Epidermal melanocyte (primary cell): Measurements from ENCODE around the gene MLANA.

ENCODE experiments used
- DNase-seq: peaks from one replicate; pipeline ENCODE4 v3.0.0; 2011; ENCODE audit warnings: low spot score; ENCODE audit not compliant: insufficient read length

The MLANA gene

GRCh38 chr9:5890641-5891040, at the start of gene MLANA:
Gene MLANA (plus strand): TSS chr9:5890889. CDS start chr9:5892475, 1,586 bp downstream.
- DNase-seq: peak; percentile 70

- DNase-seq: no peak
Observed at GRCh38 chr9:5841771-5842573, 48.7 kb upstream of the MLANA start.

- DNase-seq: no peak
Observed at GRCh38 chr9:5842929-5843793, 47.5 kb upstream of the MLANA start.

- DNase-seq: no peak
Observed at GRCh38 chr9:5843794-5844471, 46.8 kb upstream of the MLANA start.

- DNase-seq: no peak
Observed at GRCh38 chr9:5845157-5845531, 45.5 kb upstream of the MLANA start.

- no peak for DNase-seq
Observed at GRCh38 chr9:5846096-5846495, 44.6 kb upstream of the MLANA start.

- DNase-seq: no peak
Observed at GRCh38 chr9:5846501-5846921, 44.2 kb upstream of the MLANA start.

- DNase-seq: no peak
Observed at GRCh38 chr9:5848372-5848882, 42.3 kb upstream of the MLANA start.

GRCh38 chr9:5850724-5851122, 40.0 kb upstream of the MLANA start:
- no peak for DNase-seq

- DNase-seq: no peak
Observed at GRCh38 chr9:5851445-5851844, 39.2 kb upstream of the MLANA start.

- DNase-seq: no peak
Observed at GRCh38 chr9:5852987-5853386, 37.7 kb upstream of the MLANA start.

GRCh38 chr9:5853617-5854016, 37.1 kb upstream of the MLANA start:
- no peak for DNase-seq

- no peak for DNase-seq
Observed at GRCh38 chr9:5854063-5854790, 36.5 kb upstream of the MLANA start.

- no peak for DNase-seq
Observed at GRCh38 chr9:5857928-5858327, 32.8 kb upstream of the MLANA start.

GRCh38 chr9:5858833-5859232, 31.9 kb upstream of the MLANA start:
- no peak for DNase-seq

- DNase-seq: no peak
Observed at GRCh38 chr9:5863092-5863746, 27.5 kb upstream of the MLANA start.

GRCh38 chr9:5864446-5864845, 26.2 kb upstream of the MLANA start:
- no peak for DNase-seq

GRCh38 chr9:5866272-5866671, 24.4 kb upstream of the MLANA start:
- DNase-seq: no peak

GRCh38 chr9:5866685-5867084, 24.0 kb upstream of the MLANA start:
- no peak for DNase-seq

GRCh38 chr9:5868235-5868634, 22.5 kb upstream of the MLANA start:
- DNase-seq: no peak
